COLO668 (cell line): ENCODE measurements around the gene OIT3.

Experiments
- DNase-seq: peaks from one replicate; lab custom pipeline; 2025; ENCODE audit not compliant: unreplicated experiment; lab: John Stamatoyannopoulos, UW

OIT3 gene

DNA sequence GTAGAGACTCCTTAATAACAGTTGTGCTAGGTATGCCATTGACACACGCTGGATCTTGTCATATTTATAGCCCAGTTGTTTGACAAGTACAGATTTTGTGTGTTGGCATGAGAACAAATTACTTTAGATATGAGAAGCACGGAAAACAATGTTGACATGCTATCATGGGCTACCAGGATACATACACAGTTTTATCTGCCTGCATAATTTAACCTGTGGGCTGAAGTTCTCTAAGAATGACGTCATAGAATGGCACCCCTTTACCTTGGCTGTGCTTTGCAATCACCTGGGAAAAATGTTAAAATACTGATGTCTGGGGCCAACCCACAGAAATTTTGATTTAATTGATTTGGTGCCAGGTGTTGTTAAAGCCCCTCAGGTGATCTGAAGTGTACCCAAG is 58.2 kb downstream of the OIT3 start:
- DNase-seq: no peak

DNA sequence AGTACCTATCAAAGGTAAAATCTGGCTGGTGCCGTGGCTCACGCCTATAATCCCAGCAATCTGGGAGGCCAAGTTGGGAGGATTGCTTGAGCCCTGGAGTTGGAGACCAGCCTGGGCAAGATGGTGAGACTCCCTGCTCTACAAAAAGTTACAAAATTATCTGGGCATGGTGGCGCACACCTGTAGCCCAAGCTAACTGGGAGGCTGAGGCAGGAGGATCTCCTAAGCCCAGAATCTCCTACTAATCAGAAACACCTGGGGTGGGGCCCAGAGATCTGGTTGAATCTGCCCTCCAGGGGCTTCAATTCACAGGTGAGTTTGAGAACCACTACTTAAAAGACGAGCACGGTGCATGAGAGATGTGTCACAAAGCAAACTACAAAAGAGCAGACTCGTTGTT is 58.6 kb downstream of the OIT3 start:
- no peak for DNase-seq

DNA sequence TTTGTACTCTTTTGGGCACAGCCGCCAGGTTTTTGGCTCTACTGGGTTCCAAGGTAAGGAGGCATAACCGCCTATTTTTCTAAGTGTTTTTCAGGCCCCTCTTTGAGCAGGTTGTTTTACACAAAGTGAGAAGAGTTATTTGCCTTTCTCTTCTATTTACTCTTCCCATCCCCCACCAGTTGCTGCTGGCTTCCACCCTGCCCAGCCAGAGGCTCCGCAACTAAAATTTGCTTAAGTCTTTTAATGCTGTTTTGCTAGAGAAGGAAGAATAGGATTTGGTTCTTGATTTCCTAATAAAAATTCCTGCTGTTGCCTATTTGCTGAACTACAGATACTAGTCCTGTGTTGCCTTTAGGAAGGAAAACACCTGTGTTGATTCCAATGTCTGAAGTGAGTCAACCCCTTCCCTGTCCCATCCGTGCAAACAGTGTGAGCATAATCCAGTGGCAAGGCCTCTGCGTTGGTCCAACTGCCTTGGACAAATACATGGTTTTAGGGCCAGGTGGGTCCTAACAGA is 59.2 kb downstream of the OIT3 start:
- DNase-seq: peak; percentile 38

DNA sequence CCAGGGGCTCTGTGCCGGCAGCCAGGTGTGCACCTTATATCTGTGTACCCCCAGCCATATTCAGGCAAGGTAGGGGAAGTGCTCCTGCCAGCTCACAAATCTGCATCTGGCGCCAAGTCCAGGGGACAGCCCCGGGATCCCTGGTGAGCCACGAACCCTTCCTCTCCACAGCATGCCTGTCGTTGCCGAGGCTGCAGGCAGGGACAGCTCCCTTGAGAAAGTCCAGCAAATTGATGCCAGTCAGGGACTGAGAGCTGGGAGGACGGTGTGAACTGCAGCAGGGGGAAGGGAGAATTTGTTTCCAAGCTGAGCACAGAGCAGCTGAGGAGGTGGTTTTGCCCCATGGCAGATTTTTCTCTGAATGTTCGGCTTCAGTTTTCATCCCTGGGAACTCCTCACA is 60.1 kb downstream of the OIT3 start:
- peak; percentile 5 for DNase-seq

DNA sequence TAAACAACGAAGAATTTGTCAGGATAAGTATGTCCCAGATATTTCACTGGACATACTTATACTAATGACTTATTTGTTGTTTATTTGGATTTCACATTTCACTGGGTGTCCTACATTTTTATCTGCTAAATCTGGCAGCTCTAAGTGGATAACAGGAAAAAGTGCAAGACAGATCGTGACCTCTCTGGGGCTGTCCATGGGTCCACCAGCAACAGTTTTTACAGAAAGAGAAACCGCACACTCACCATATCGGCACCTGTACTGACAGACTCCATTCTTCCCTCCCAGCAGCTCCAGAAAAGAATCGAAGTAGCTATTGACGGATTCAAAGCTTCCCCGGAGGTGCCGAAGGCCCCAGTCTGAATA is 60.7 kb downstream of the OIT3 start:
- DNase-seq: no peak

DNA sequence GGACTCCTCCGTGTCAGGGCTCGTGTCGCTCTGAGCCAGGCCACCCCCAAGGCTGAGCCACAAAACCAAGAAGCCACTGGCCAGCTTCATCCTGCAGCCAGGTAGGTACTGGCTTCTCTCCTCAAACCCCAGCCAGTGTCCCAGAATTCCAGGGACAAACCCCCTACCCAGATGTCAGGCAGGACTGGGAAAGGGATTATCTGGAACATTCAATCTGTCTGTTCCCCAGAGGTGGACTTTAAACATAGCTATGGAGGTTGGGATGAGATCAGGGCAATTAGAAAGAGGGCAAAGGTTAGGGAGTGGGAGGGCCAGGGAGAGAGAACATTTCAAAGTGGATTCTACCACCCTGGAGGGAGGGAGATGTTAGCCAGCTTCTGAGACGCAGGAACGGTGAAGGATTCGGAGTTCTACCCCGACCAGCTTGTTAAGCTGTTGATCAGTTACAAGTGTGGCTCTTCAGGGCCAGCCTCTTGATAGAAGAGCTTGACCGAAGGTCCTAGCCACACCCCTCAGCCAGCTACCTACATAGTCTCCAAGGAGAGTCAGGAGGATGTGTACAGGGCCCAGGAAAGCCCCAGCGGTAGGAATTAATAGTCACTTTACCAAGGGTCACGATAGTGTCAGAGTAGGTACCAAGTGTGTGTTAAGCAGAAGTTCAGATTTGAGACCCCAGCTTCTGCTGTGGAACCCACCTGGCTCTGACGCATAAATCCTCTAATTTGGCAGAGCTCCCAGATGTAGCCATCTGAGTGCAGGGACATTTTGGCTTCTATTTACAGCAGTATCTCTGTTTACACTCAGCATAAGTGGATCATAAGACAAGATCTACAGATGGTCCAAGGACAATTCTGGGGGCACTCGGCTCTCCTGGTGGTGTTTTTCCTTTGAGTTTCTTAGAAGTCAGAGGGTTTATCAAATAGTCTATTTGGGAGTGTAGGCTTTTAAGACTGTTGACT is 61.3 kb downstream of the OIT3 start, which contains the start of gene PLA2G12B:
PLA2G12B (minus strand) TSS at position 211 of the 959 bp plus-strand sequence; CDS start at position 90, 121 bp downstream.
- DNase-seq: peak; percentile 43

DNA sequence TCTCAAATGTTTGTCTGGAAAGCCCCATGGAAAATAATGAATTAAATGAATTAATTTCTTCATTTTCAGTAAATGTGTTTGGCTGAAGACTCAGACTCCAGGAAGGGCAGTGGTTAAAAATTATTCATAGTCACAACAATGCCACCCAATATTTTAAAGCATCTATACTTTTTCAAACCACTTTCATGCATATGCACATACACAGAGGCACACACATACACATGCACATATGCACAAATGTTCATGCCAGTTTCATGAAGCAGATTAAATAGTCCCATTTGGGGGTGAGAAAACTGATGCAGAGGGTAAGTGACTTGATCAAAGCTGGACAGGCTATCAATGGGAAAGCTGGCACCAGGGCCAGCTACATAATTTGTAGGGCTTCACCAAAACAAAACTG is 62.5 kb downstream of the OIT3 start:
- DNase-seq: no peak

DNA sequence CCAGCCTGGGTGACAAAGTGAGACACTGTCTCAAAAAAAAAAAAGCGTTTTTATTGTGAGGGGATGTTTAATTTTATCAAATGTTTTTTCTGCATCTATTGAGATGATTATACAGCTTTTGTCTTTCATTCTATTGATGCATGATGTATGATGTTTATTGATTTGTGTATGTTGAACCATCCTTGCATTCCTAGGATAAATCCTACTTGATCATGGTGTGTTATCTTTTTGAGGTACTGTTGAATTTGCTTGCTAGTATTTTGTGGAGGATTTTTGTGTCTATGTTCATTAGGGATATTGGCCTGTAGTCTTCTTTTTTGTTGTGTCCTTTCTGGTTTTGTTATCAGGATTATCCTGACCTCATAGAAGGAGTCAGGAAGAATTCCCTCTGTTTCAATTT is 83.3 kb downstream of the OIT3 start:
- no peak for DNase-seq

DNA sequence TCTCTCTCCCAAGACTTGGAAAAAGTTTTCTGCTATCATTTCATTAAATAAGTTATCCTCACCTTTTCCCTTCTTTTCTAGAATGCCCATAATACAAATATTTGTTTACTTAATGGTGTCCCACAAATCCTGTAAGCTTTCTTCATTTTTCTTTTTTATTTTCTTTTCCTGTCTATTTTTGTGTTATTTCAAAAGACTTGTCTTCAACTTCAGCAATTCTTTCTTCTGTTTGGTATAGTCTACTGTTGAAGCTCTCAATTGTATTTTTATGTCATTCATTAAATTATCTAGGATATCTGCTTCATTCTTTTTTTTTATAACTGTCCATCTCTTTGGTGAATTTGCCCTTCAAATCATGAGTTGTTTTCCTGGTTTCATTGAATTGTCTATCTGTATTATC is 86.2 kb downstream of the OIT3 start:
- DNase-seq: no peak

DNA sequence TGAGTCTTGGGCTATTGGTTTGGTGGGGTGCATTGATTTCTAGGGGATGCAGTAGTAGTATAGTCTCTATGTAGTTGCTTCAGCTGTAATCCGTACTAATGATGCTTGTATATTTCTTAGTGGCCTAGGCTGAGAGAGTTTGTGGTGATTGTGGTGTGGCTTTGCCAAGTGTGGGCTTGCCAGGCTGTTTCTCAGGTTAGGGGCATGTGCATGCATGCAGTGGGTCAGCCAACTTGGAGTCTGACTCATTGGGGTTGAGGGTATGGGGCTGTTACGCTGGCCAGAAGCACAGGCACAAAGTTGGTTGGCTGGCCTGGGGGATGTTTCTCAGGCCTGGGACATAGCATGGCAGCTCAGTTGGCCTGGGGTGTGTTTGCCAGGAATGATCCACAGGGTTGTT is 86.8 kb downstream of the OIT3 start:
- no peak for DNase-seq

DNA sequence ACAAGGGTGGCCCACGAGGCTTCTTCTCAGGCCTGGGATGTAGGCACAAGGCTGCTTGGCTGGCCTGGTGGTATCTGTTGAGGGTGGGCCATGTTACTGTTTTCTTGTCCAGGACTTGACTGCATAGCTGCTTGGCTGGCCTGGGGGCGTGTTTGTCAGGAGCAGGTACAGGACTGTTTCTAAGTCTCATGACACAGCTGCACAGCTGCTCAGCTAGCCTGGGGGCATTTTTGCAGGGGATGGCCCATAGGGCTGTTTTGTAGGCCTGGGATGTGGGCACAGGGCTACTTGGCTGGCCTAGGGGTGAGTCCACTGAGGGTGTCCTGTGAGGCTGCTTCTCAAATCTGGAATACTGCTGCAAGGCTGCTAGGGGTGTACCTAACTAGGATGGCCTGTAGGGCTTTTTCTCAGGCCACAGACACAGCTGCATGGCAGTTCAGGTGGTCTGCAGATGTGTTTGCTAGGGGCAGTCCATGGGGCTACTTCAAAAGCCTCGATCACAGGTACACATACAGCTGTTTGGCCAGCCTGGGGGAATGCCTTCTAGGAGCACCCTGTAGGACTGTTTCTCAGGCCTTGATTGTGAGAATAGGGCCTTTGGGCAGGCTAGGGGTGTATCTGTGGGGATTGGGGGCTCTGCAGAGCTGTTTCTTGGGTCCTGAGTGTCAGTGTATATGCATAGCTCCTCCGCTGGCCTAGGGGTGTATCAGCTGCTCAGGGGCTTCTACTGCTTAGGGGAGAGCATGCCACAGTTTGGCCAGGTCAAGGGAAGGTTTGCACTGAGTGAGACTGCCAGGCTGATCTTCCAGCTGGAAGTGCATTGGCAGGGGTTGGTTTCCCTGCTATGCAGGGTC is 87.7 kb downstream of the OIT3 start:
- no peak for DNase-seq

DNA sequence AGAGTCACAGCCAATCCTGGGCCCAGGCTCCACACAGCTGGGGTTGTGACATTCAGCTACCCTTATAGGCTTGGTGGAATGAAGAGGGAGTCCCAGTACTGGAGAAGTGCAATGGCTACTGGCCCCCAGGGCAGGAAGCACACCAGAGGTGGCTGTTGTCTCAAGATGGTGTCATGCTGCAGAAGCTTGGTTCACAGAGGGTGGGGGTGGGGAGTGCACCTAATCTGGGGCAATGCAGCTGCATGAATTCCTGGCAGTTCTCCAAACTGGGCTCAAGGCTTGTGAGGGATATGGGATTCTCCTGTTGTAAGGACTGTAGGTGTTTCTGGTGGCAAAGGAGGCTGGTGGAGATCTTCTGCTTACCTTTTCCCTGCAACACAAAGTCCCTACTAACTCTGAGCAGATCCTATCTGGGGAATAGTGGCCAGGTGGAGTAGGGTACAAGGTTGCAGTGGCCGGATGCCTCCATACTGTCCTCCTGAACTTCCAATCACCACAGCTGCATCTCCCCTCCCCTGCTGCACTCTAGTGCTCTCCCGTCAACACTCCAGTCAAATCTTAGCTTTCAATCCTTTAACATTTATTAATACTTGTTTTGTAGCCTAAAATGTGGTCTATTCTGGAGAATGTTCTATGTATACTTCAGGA is 88.5 kb downstream of the OIT3 start:
- peak; percentile 10 for DNase-seq
